ENCODE measurements around the gene PTPRD. TPM values are rescaled to one million over a fixed set of nuclear protein-coding genes. Genes with fewer than 3 reads are reported as not detected.

The PTPRD gene
- total and polyA plus RNA-seq, 2 experiments from 2014 or later: 11.5 to 58.0 TPM

- Histone ChIP-seq H3K9me2 (ENCODE audit: insufficient read depth) (no peaks in the 10 kb centered on the region), H3K4me2 (no peak overlapping the region), H4K20me1 (replicated peaks; ENCODE audit: insufficient read depth) (no peaks in the 10 kb centered on the region), H2AFZ (no peak overlapping the region; the same call in 1 of the 2 replicates), H3K27ac (ENCODE audit: low read depth) (no peak overlapping the region), H3K79me2 (replicated peaks; ENCODE audit: insufficient read depth) (no peaks in the 10 kb centered on the region), H3K4me1 (ENCODE audit: insufficient read depth) (peaks cover 8% of the 10 kb centered on the region; the same call in 1 of the 2 replicates), H3K4me3 (no peak overlapping the region), H3K27me3 (ENCODE audit: insufficient read depth) (no peaks in the 10 kb centered on the region), H3K36me3 (ENCODE audit: insufficient read depth) (no peaks in the 10 kb centered on the region), H3F3A (replicated peaks; ENCODE audit: low read depth) (no peaks in the 10 kb centered on the region)
- DNase-seq (ENCODE audit: low spot score) (no peak), ATAC-seq (no peak)
- H3K27me3 Mint-ChIP-seq (ENCODE audit: insufficient read depth, low read depth, poor library complexity): no peaks in the 10 kb centered on the region
- no peaks in the 10 kb centered on the region for H3K9me3 Mint-ChIP-seq
- H3K27ac Mint-ChIP-seq: no peak overlapping the region
- H3K36me3 Mint-ChIP-seq (ENCODE audit: low read depth): no peaks in the 10 kb centered on the region
- TF ChIP-seq NANOG (IDR thresholded peaks at IDR 0.05; ENCODE audit: borderline replicate concordance) (no peak), POLR2AphosphoS5 (IDR thresholded peaks at IDR 0.05; ENCODE audit: low read depth) (no peak), EZH2phosphoT487 (IDR thresholded peaks at IDR 0.05; ENCODE audit: unreplicated experiment) (no peak), REST (IDR thresholded peaks at IDR 0.05; ENCODE audit: unreplicated experiment) (no peak)
- H3K4me1 Mint-ChIP-seq: peaks cover 17% of the 10 kb centered on the region; the same call in 2 of the 3 replicates
- H3K4me3 Mint-ChIP-seq: no peak overlapping the region
Observed at GRCh38 chr9:10331157-10331556, 281.6 kb downstream of the PTPRD start.

- Histone ChIP-seq H3K79me2 (replicated peaks; ENCODE audit: insufficient read depth) (no peaks in the 10 kb centered on the region), H3K9me2 (ENCODE audit: insufficient read depth) (no peaks in the 10 kb centered on the region), H3K4me2 (no peak overlapping the region), H4K20me1 (replicated peaks; ENCODE audit: insufficient read depth) (no peaks in the 10 kb centered on the region), H3F3A (replicated peaks; ENCODE audit: low read depth) (no peaks in the 10 kb centered on the region), H3K4me3 (no peak overlapping the region), H3K4me1 (ENCODE audit: insufficient read depth) (no peaks in the 10 kb centered on the region), H3K36me3 (ENCODE audit: insufficient read depth) (no peaks in the 10 kb centered on the region), H2AFZ (no peak overlapping the region), H3K27me3 (ENCODE audit: insufficient read depth) (no peaks in the 10 kb centered on the region), H3K27ac (ENCODE audit: low read depth) (no peak overlapping the region)
- H3K36me3 Mint-ChIP-seq (ENCODE audit: low read depth): no peaks in the 10 kb centered on the region
- H3K27ac Mint-ChIP-seq: no peak overlapping the region
- DNase-seq (ENCODE audit: low spot score) (no peak), ATAC-seq (no peak)
- H3K4me3 Mint-ChIP-seq: no peak overlapping the region
- no peaks in the 10 kb centered on the region for H3K9me3 Mint-ChIP-seq
- TF ChIP-seq CREB1 (CRISPR knock-in tag; IDR thresholded peaks at IDR 0.05; ENCODE audit: low read depth): no peak
- no peak for TF ChIP-seq ZNF462 (CRISPR knock-in tag; IDR thresholded peaks at IDR 0.05)
- no peak for TF ChIP-seq ETS1 (IDR thresholded peaks at IDR 0.05)
- TF ChIP-seq JUNB (IDR thresholded peaks at IDR 0.05; ENCODE audit: unreplicated experiment): no peak
- no peak for TF ChIP-seq EZH2 (IDR thresholded peaks at IDR 0.05; ENCODE audit: low read depth, unreplicated experiment)
- no peak for TF ChIP-seq STAT1 (IDR thresholded peaks at IDR 0.05; ENCODE audit: unreplicated experiment)
- no peaks in the 10 kb centered on the region for H3K27me3 Mint-ChIP-seq (ENCODE audit: insufficient read depth, low read depth, poor library complexity)
- no peaks in the 10 kb centered on the region for H3K4me1 Mint-ChIP-seq
Observed at GRCh38 chr9:10282084-10282483, 330.7 kb downstream of the PTPRD start.
